HCT116 (cell line): ENCODE data around the gene DCUN1D2. TPM values are rescaled to one million over a fixed set of nuclear protein-coding genes. Genes with fewer than 3 reads are reported as not detected.

Experiments
- ATAC-seq: fragments of 200-7000 bp; cut with Tn5 transposase; 2 replicates; pipeline ENCODE4 v1.9.1; 2020; ENCODE audit warnings: mild to moderate bottlenecking, moderate library complexity
- BruUV-seq: library from RNA; stranded (reverse); fragments of 400-500 nt; replicated peaks from 2 replicates; lab custom pipeline; 2021; lab: Mats Ljungman, UMichigan
- CTCF ChIA-PET: fragments of 300-600 bp; sonication (Branson Sonifier 250); formaldehyde crosslinking; loops from one replicate; lab custom pipeline; 2021; ENCODE audit warnings: antibody characterized with exemption; lab: Charles Lee
- POLR2A ChIA-PET: fragments of 300-600, 350-600 bp; sonication (Branson Sonifier 250); formaldehyde crosslinking; loops from one replicate; lab custom pipeline; 2021; ENCODE audit warnings: antibody characterized with exemption; lab: Charles Lee
- RAD21 ChIA-PET, 2 experiments: fragments of 300-600 bp; sonication (Branson Sonifier 250); formaldehyde crosslinking; loops; one replicate each; lab custom pipeline; 2023; ENCODE audit warnings: low total read pairs in 2 of 2; ENCODE audit not compliant: uncharacterized antibody in 2 of 2, unreplicated experiment in 2 of 2, low non-redundant PET in 1 of 2; lab: Charles Lee
- DNase-seq: peaks from one replicate; pipeline ENCODE4 v3.0.0-alpha.2; 2010; ENCODE audit warnings: low read depth, low spot score
- H2AFZ ChIP-seq: fragments of 200-600 bp; shearing (Covaris generic), sonication (generic); 2 replicates; pipeline ENCODE4 v1.6.1; 2017; ENCODE audit warnings: low read depth, mixed run types, mixed read lengths, antibody characterized with exemption, low read length; ENCODE audit not compliant: poor library complexity, severe bottlenecking
- H3K27ac ChIP-seq: 2 replicates; pipeline ENCODE4 v1.5.1; 2012; ENCODE audit warnings: low read depth, low read length
- H3K27me3 ChIP-seq: fragments of 200-600 bp; sonication (generic); 2 replicates; pipeline ENCODE4 v1.6.1; 2016; ENCODE audit warnings: mixed run types, low read length, mixed read lengths; ENCODE audit not compliant: insufficient read depth
- H3K36me3 ChIP-seq, 2 experiments: fragments of 200-500 bp in 1 of 2; fragments of 200-600 bp in 1 of 2; sonication (Bioruptor generic) in 1 of 2; sonication (generic) in 1 of 2; 2 replicates each; pipeline versions ENCODE4 v1.5.1 to v1.6.1; 2014 to 2016; ENCODE audit warnings: low read length in 2 of 2, inconsistent platforms in 1 of 2, mixed read lengths in 1 of 2, mixed run types in 1 of 2; ENCODE audit not compliant: insufficient read depth in 2 of 2, control insufficient read depth in 1 of 2
- H3K4me1 ChIP-seq, 2 experiments: fragments of 200-600 bp in 1 of 2; sonication (generic) in 1 of 2; 2 replicates each; pipeline versions ENCODE4 v1.5.1 to v1.6.1; 2012 to 2017; ENCODE audit warnings: low read length in 2 of 2, inconsistent platforms in 1 of 2, mild to moderate bottlenecking in 1 of 2, mixed read lengths in 1 of 2, mixed run types in 1 of 2, moderate library complexity in 1 of 2; ENCODE audit not compliant: insufficient read depth in 2 of 2, control insufficient read depth in 1 of 2
- H3K4me2 ChIP-seq: fragments of 200-600 bp; sonication (generic); 2 replicates; pipeline ENCODE4 v1.6.1; 2017; ENCODE audit warnings: mixed run types, low read length, mixed read lengths
- H3K4me3 ChIP-seq, 2 experiments: fragments of 200-600 bp in 1 of 2; sonication (generic) in 1 of 2; replicated peaks in 1 of 2; 2 replicates each; pipeline ENCODE4 v1.5.1; 2011 to 2016; ENCODE audit warnings: low read length in 2 of 2, control low read depth in 1 of 2, low read depth in 1 of 2, mild to moderate bottlenecking in 1 of 2, mixed read lengths in 1 of 2, mixed run types in 1 of 2
- H3K79me2 ChIP-seq: fragments of 200-600 bp; sonication (generic); 2 replicates; pipeline ENCODE4 v1.6.1; 2017; ENCODE audit warnings: mild to moderate bottlenecking, mixed run types, low read length, moderate library complexity, mixed read lengths; ENCODE audit not compliant: insufficient read depth
- H3K9ac ChIP-seq: fragments of 200-600 bp; sonication (generic); 2 replicates; pipeline ENCODE4 v1.6.1; 2016; ENCODE audit warnings: low read length, mixed read lengths
- H3K9me2 ChIP-seq: fragments of 200-600 bp; sonication (generic), shearing (Covaris generic); 2 replicates; pipeline ENCODE4 v1.6.1; 2017; ENCODE audit warnings: mixed run types, mild to moderate bottlenecking, moderate library complexity; ENCODE audit not compliant: insufficient read depth
- H3K9me3 ChIP-seq, 2 experiments: fragments of 200-500 bp in 1 of 2; fragments of 200-600 bp in 1 of 2; sonication (Bioruptor generic) in 1 of 2; sonication (generic) in 1 of 2; 2 replicates each; pipeline ENCODE4 v1.6.1; 2014 to 2017; ENCODE audit warnings: low read length in 2 of 2, mixed read lengths in 2 of 2, inconsistent platforms in 1 of 2, low read depth in 1 of 2, mild to moderate bottlenecking in 1 of 2, mixed run types in 1 of 2, moderate library complexity in 1 of 2; ENCODE audit not compliant: control insufficient read depth in 1 of 2, insufficient read depth in 1 of 2
- H4K20me1 ChIP-seq: fragments of 200-600 bp; sonication (generic), shearing (Covaris generic); 2 replicates; pipeline ENCODE4 v1.6.1; 2017; ENCODE audit warnings: mixed run types, mild to moderate bottlenecking, moderate library complexity; ENCODE audit not compliant: insufficient read depth
- CBX3 ChIP-seq: IDR thresholded peaks from 2 replicates; pipeline ENCODE4 v1.6.1; 2012; ENCODE audit warnings: low read depth
- CEBPB ChIP-seq: IDR thresholded peaks from 2 replicates; pipeline ENCODE4 v1.6.1; 2012; ENCODE audit warnings: low read depth
- EGR1 ChIP-seq: IDR thresholded peaks from 2 replicates; pipeline ENCODE4 v1.6.1; 2012; ENCODE audit warnings: low read depth
- EZH2phosphoT487 ChIP-seq: fragments of 200-600 bp; IDR thresholded peaks from 2 replicates; pipeline ENCODE4 v1.6.1; 2018; ENCODE audit warnings: antibody characterized with exemption, borderline replicate concordance
- FOSL1 ChIP-seq: IDR thresholded peaks from 2 replicates; pipeline ENCODE4 v1.6.1; 2012; ENCODE audit warnings: low read depth
- JUND ChIP-seq: IDR thresholded peaks from 2 replicates; pipeline ENCODE4 v1.6.1; 2012
- SRF ChIP-seq: IDR thresholded peaks from 2 replicates; pipeline ENCODE4 v1.6.1; 2012; ENCODE audit warnings: low read depth
- TCF7L2 ChIP-seq: IDR thresholded peaks from 2 replicates; pipeline ENCODE4 v1.7.0; 2011; ENCODE audit warnings: borderline replicate concordance, inconsistent platforms; ENCODE audit not compliant: insufficient read depth, insufficient read length; ENCODE audit errors: extremely low read depth
- YY1 ChIP-seq: IDR thresholded peaks from 2 replicates; pipeline ENCODE4 v1.6.1; 2011; ENCODE audit warnings: low read length, low read depth, moderate library complexity, mild to moderate bottlenecking; ENCODE audit not compliant: insufficient replicate concordance; ENCODE audit errors: extremely low read depth
- intact Hi-C: fragments of 100-400 bp; cut with micrococcal nuclease; formaldehyde crosslinking; loops from 2 replicates; pipeline ENCODE4 v1.10.0; 2022
- total RNA-seq: library from RNA; stranded (reverse); gene quantifications from one replicate; pipeline ENCODE4 v1.2.1, GENCODE V29; 2021; ENCODE audit not compliant: unreplicated experiment
- TF ChIP-seq, protein P1 (sequence below): IDR thresholded peaks from 2 replicates; pipeline ENCODE4 v1.6.1; 2012; ENCODE audit warnings: low read depth
- TF ChIP-seq, protein P2 (sequence below), 3 experiments: fragments of 200-600 bp in 1 of 3; sonication (generic) in 1 of 3; IDR thresholded peaks in 2 of 3; conservative IDR thresholded peaks in 1 of 3; 2 replicates each; pipeline ENCODE4 v1.5.1; 2012 to 2017; ENCODE audit warnings: low read depth in 2 of 3, low read length in 2 of 3, antibody characterized with exemption in 1 of 3, borderline replicate concordance in 1 of 3, control low read depth in 1 of 3, mild to moderate bottlenecking in 1 of 3, mixed read lengths in 1 of 3, mixed run types in 1 of 3, moderate library complexity in 1 of 3; ENCODE audit not compliant: insufficient read depth in 1 of 3
- TF ChIP-seq, protein P3 (sequence below): IDR thresholded peaks from 2 replicates; pipeline ENCODE4 v1.6.1; 2011; ENCODE audit warnings: mild to moderate bottlenecking, low read length, moderate library complexity; ENCODE audit not compliant: insufficient replicate concordance; ENCODE audit errors: extremely low read depth
- TF ChIP-seq, protein P4 (sequence below): IDR thresholded peaks from 2 replicates; pipeline ENCODE4 v1.6.1; 2012

DCUN1D2 gene
- total RNA-seq, 1 experiment from 2014 or later = 25.4 TPM

DNA sequence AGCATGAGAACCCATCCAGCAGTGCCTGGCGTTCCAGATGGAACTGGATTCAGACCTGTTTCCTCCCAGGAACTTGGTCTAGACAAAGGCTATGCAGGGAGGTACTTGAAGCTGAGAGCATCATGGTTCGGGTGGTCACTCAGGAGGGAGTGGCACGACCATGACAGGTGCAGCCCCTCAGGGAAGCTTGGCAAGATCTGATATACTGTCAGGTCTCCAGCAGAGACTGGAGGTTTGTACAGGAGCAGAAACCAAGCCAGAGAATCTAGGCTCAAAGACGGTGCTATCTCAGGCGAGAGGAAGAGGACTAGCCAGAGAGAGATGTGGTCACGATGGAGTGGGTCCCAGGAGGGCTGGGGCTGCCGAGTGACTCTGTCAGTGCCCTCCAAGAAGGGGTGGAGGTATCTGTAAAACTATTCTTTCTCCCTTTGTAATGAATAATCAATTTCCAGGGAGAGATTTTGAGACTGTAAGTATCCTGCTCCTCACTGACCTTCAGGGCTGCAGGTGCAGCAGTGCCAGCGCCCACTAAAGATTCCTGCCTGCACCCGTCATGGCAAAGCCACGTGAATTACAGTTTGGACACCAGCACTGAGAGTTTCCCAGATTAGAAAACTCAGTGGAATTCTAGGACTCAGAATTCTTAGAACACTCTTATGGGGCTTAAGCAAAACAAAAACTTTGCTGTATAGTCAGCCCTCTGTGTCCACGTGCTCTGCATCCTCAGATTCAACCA, 10.2 kb upstream of the DCUN1D2 start:
- no peak for TF ChIP-seq YY1
- TF ChIP-seq JUND = no peak
- TF ChIP-seq EGR1 = no peak
- TF ChIP-seq, protein P1, sequence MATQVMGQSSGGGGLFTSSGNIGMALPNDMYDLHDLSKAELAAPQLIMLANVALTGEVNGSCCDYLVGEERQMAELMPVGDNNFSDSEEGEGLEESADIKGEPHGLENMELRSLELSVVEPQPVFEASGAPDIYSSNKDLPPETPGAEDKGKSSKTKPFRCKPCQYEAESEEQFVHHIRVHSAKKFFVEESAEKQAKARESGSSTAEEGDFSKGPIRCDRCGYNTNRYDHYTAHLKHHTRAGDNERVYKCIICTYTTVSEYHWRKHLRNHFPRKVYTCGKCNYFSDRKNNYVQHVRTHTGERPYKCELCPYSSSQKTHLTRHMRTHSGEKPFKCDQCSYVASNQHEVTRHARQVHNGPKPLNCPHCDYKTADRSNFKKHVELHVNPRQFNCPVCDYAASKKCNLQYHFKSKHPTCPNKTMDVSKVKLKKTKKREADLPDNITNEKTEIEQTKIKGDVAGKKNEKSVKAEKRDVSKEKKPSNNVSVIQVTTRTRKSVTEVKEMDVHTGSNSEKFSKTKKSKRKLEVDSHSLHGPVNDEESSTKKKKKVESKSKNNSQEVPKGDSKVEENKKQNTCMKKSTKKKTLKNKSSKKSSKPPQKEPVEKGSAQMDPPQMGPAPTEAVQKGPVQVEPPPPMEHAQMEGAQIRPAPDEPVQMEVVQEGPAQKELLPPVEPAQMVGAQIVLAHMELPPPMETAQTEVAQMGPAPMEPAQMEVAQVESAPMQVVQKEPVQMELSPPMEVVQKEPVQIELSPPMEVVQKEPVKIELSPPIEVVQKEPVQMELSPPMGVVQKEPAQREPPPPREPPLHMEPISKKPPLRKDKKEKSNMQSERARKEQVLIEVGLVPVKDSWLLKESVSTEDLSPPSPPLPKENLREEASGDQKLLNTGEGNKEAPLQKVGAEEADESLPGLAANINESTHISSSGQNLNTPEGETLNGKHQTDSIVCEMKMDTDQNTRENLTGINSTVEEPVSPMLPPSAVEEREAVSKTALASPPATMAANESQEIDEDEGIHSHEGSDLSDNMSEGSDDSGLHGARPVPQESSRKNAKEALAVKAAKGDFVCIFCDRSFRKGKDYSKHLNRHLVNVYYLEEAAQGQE = no peak
- no peak for TF ChIP-seq EZH2phosphoT487
- TF ChIP-seq FOSL1 = no peak
- no peak for TF ChIP-seq CBX3
- TF ChIP-seq TCF7L2 = no peak
- TF ChIP-seq, protein P2, sequence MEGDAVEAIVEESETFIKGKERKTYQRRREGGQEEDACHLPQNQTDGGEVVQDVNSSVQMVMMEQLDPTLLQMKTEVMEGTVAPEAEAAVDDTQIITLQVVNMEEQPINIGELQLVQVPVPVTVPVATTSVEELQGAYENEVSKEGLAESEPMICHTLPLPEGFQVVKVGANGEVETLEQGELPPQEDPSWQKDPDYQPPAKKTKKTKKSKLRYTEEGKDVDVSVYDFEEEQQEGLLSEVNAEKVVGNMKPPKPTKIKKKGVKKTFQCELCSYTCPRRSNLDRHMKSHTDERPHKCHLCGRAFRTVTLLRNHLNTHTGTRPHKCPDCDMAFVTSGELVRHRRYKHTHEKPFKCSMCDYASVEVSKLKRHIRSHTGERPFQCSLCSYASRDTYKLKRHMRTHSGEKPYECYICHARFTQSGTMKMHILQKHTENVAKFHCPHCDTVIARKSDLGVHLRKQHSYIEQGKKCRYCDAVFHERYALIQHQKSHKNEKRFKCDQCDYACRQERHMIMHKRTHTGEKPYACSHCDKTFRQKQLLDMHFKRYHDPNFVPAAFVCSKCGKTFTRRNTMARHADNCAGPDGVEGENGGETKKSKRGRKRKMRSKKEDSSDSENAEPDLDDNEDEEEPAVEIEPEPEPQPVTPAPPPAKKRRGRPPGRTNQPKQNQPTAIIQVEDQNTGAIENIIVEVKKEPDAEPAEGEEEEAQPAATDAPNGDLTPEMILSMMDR (IDR thresholded peaks at IDR 0.05 in 2 of 3, conservative IDR thresholded peaks at IDR 0.05 in 1 of 3; ENCODE audit: borderline replicate concordance in 1 of 3, insufficient read depth in 1 of 3, low read depth in 2 of 3, low read length in 2 of 3) = no peak
- TF ChIP-seq, protein P3, sequence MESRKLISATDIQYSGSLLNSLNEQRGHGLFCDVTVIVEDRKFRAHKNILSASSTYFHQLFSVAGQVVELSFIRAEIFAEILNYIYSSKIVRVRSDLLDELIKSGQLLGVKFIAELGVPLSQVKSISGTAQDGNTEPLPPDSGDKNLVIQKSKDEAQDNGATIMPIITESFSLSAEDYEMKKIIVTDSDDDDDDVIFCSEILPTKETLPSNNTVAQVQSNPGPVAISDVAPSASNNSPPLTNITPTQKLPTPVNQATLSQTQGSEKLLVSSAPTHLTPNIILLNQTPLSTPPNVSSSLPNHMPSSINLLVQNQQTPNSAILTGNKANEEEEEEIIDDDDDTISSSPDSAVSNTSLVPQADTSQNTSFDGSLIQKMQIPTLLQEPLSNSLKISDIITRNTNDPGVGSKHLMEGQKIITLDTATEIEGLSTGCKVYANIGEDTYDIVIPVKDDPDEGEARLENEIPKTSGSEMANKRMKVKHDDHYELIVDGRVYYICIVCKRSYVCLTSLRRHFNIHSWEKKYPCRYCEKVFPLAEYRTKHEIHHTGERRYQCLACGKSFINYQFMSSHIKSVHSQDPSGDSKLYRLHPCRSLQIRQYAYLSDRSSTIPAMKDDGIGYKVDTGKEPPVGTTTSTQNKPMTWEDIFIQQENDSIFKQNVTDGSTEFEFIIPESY = no peak
- TF ChIP-seq, protein P4, sequence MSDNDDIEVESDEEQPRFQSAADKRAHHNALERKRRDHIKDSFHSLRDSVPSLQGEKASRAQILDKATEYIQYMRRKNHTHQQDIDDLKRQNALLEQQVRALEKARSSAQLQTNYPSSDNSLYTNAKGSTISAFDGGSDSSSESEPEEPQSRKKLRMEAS = no peak
- no peak for TF ChIP-seq SRF
- TF ChIP-seq CEBPB = no peak
- Histone ChIP-seq H2AFZ (no peak overlapping the region), H4K20me1 (no peaks in the 10 kb centered on the region), H3K79me2 (peaks cover 18% of the 10 kb centered on the region), H3K4me1 (no peaks in the 10 kb centered on the region), H3K9me2 (no peaks in the 10 kb centered on the region), H3K4me2 (no peak overlapping the region), H3K9me3 (no peaks in the 10 kb centered on the region), H3K27me3 (no peaks in the 10 kb centered on the region), H3K4me3 (no peak overlapping the region), H3K27ac (no peak overlapping the region), H3K9ac (no peak overlapping the region), H3K36me3 (peaks cover 60 to 63% of the 10 kb centered on the region in 2 experiments)
- ChIA-PET RAD21 (no interaction called here), POLR2A (no interaction called here), CTCF (no interaction called here)
- no TSS peak for BruUV-seq
- no peak for ATAC-seq
- intact Hi-C loops = no loop called here
- DNase-seq = no peak
